Mesothelial cell of epicardium (in vitro differentiated cells): Measurements from ENCODE around the gene KCNK1. TPM values are rescaled to one million over a fixed set of nuclear protein-coding genes. Genes with fewer than 3 reads are reported as not detected.

Experiments used
- DNase-seq, 2 experiments: peaks; one replicate each; pipeline ENCODE4 v3.0.0; 2021; ENCODE audit warnings: low spot score in 2 of 2; ENCODE audit not compliant: unreplicated experiment in 2 of 2
- H3K27ac Mint-ChIP-seq: 2 replicates; pipeline ENCODE4 v1.8.0; 2021; ENCODE audit warnings: mixed read lengths
- H3K27me3 Mint-ChIP-seq: 2 replicates; pipeline ENCODE4 v1.8.0; 2021; ENCODE audit warnings: low read depth, mixed read lengths
- H3K36me3 Mint-ChIP-seq: 2 replicates; pipeline ENCODE4 v1.8.0; 2021; ENCODE audit warnings: mixed read lengths
- H3K4me1 Mint-ChIP-seq: 2 replicates; pipeline ENCODE4 v1.8.0; 2021; ENCODE audit warnings: mixed read lengths
- H3K4me3 Mint-ChIP-seq: 2 replicates; pipeline ENCODE4 v1.8.0; 2021; ENCODE audit warnings: mild to moderate bottlenecking, moderate library complexity, mixed read lengths
- H3K9me3 Mint-ChIP-seq: 2 replicates; pipeline ENCODE4 v1.8.0; 2021; ENCODE audit warnings: mixed read lengths
- CTCF ChIP-seq: fragments of 200-600 bp; sonication (generic); IDR thresholded peaks from one replicate; pipeline ENCODE4 v1.5.0; 2021; ENCODE audit warnings: antibody characterized with exemption; ENCODE audit not compliant: unreplicated experiment
- total RNA-seq: library from RNA; stranded (reverse); gene quantifications from 3 replicates; pipeline ENCODE4 v1.2.1, GENCODE V29; 2021

Gene KCNK1
- 13.1 to 14.9 TPM (median 14.6 TPM) in 3 replicates for total RNA-seq

GRCh38 chr1:233613252-233614172 lies at the start of gene KCNK1:
TSS of gene KCNK1 (plus strand) at chr1:233614106. CDS start at chr1:233614172, 66 bp downstream.
- H3K9me3 Mint-ChIP-seq = no peaks in the 10 kb centered on the region
- peaks cover 3% of the 10 kb centered on the region for H3K36me3 Mint-ChIP-seq
- TF ChIP-seq CTCF = no peak
- H3K27ac Mint-ChIP-seq = peak within 1 kb of the TSS; percentile 98
- peaks cover 39% of the 10 kb centered on the region for H3K4me1 Mint-ChIP-seq
- H3K4me3 Mint-ChIP-seq = peak within 1 kb of the TSS; percentile 94
- H3K27me3 Mint-ChIP-seq = peaks cover 8% of the 10 kb centered on the region
- peak; percentile 58 to 78 for DNase-seq

- no peak overlapping the region for H3K27ac Mint-ChIP-seq
- peaks cover 10% of the 10 kb centered on the region for H3K4me1 Mint-ChIP-seq
- H3K9me3 Mint-ChIP-seq = peaks cover 49% of the 10 kb centered on the region
- TF ChIP-seq CTCF = no peak
- H3K4me3 Mint-ChIP-seq = no peak overlapping the region
- H3K36me3 Mint-ChIP-seq = no peaks in the 10 kb centered on the region
- peaks cover 17% of the 10 kb centered on the region for H3K27me3 Mint-ChIP-seq
- DNase-seq = no peak
Observed at GRCh38 chr1:233565313-233565712, 48.6 kb upstream of the KCNK1 start.

GRCh38 chr1:233566886-233567285 lies 47.0 kb upstream of the KCNK1 start:
- Mint-ChIP-seq H3K4me1 (peaks cover 20% of the 10 kb centered on the region), H3K27me3 (peaks cover 17% of the 10 kb centered on the region), H3K4me3 (no peak overlapping the region), H3K9me3 (peaks cover 42% of the 10 kb centered on the region), H3K27ac (no peak overlapping the region), H3K36me3 (no peaks in the 10 kb centered on the region)
- no peak for TF ChIP-seq CTCF
- DNase-seq = no peak

- Mint-ChIP-seq H3K9me3 (peaks cover 18% of the 10 kb centered on the region), H3K4me1 (peaks cover 24% of the 10 kb centered on the region), H3K27ac (peak overlapping the region; percentile 62), H3K4me3 (no peak overlapping the region), H3K27me3 (peaks cover 29% of the 10 kb centered on the region), H3K36me3 (no peaks in the 10 kb centered on the region)
- no peak for DNase-seq
- TF ChIP-seq CTCF = no peak
Observed at GRCh38 chr1:233569636-233570035, 44.3 kb upstream of the KCNK1 start.

- TF ChIP-seq CTCF = no peak
- peaks cover 12% of the 10 kb centered on the region for H3K9me3 Mint-ChIP-seq
- H3K27me3 Mint-ChIP-seq = peaks cover 33% of the 10 kb centered on the region
- H3K4me3 Mint-ChIP-seq = no peak overlapping the region
- DNase-seq = no peak
- H3K4me1 Mint-ChIP-seq = peaks cover 24% of the 10 kb centered on the region
- H3K36me3 Mint-ChIP-seq = no peaks in the 10 kb centered on the region
- peak overlapping the region; percentile 62 for H3K27ac Mint-ChIP-seq
Observed at GRCh38 chr1:233570216-233570615, 43.7 kb upstream of the KCNK1 start.
